Ovary (tissue), 9 donors: ENCODE results near the gene BRINP1. TPM values are rescaled to one million over a fixed set of nuclear protein-coding genes. Genes with fewer than 3 reads are reported as not detected.

ENCODE experiments used
- DNase-seq, 5 donors: peaks; one replicate each; pipeline ENCODE4 v3.0.0-alpha.2; 2019 to 2020
- H3K27ac ChIP-seq, 2 donors: fragments of 200-600 bp; one replicate each; pipeline versions ENCODE4 v1.5.1 to v1.8.0; 2019 to 2022
- H3K27me3 ChIP-seq: fragments of 200-600 bp; one replicate; pipeline ENCODE4 v1.8.0; 2022
- H3K36me3 ChIP-seq: fragments of 200-600 bp; sonication (generic); one replicate; pipeline ENCODE4 v1.5.1; 2019
- H3K4me1 ChIP-seq: one replicate; pipeline ENCODE4 v1.8.1; 2013; ENCODE audit warnings: mild to moderate bottlenecking, moderate library complexity; ENCODE audit not compliant: insufficient read depth
- H3K4me3 ChIP-seq: fragments of 200-600 bp; sonication (generic); one replicate; pipeline ENCODE4 v1.5.1; 2017
- H3K9me3 ChIP-seq, 2 donors: fragments of 200-600 bp in 1 of 2; sonication (generic) in 1 of 2; one replicate each; pipeline versions ENCODE4 v1.5.1 to v1.8.1; 2013 to 2019; ENCODE audit warnings: mild to moderate bottlenecking in 1 of 2, moderate library complexity in 1 of 2
- CTCF ChIP-seq, 3 donors: fragments of 450-650 bp in 2 of 3; fragments of 200-600 bp in 1 of 3; IDR thresholded peaks; one replicate each; pipeline versions ENCODE4 v1.5.1 to v1.8.0; 2016 to 2022; ENCODE audit warnings: antibody characterized with exemption in 3 of 3, mild to moderate bottlenecking in 1 of 3
- EP300 ChIP-seq: sonication (generic); formaldehyde crosslinking; IDR thresholded peaks from one replicate; pipeline ENCODE4 v1.6.1; 2017; ENCODE audit warnings: antibody characterized with exemption
- POLR2A ChIP-seq: fragments of 450-650 bp; IDR thresholded peaks from one replicate; pipeline ENCODE4 v1.6.1; 2017; ENCODE audit warnings: antibody characterized with exemption, mild to moderate bottlenecking, moderate library complexity
- WGBS, 3 donors: extraction: QIAGEN DNeasy Blood & Tissue Kit in 1 of 3; methylation state at CpG; one replicate each; pipeline versions ENCODE4 v1.1.5 to v1.1.7; 2013 to 2017; 5-methylcytosine and 5-hydroxymethylcytosine counted together
- intact Hi-C, 4 donors: fragments of 100-400 bp; cut with DNase I; formaldehyde crosslinking; loops; one replicate each; pipeline versions ENCODE4 v1.11.0 to v1.15.1; 2022 to 2023
- polyA plus RNA-seq, 2 donors: library from polyadenylated mRNA; stranded (reverse); fragments of 200-250 nt in 1 of 2; fragments of 350-450 nt in 1 of 2; fragmentation: Illumina TruSeq in 1 of 2; extraction: RNeasy Lipid Tissue Mini Kit (QIAGEN cat#74804) in 1 of 2; gene quantifications; one replicate each; pipeline ENCODE4 v1.2.3, GENCODE V29; 2013 to 2014
- total RNA-seq, 7 donors: library from RNA; depleted of rRNA in 2 of 7; stranded (reverse); fragments of >200 nt in 2 of 7; fragmentation: NEBNext Ultra II Directional in 3 of 7; extraction: Animal tissue kit (Norgen Biotek cat#: 25700) in 3 of 7; gene quantifications; one replicate each; pipeline versions ENCODE4 v1.1.0 to v1.2.4, GENCODE V29; 2016 to 2023
- donor health status: DM: no; HTN: no; CAD: no; lungs with moderate emphysema.
- donor health status: DM: no; HTN: no; CAD: no.
- donor health status: Bipolar disorder and iron deficiency.
- donor health status: DM: yes; HTN: yes; CAD: no.
- donor health status: DM: no; HTN: no; CAD: no.
- donor health status: DM: yes; HTN: yes; CAD: no.

BRINP1 gene
- total and polyA plus RNA-seq, 9 donors, result 0.08 to 0.32 (median 0.13) TPM; not detected in 6

GRCh38 chr9:119278171-119278570, 91.1 kb downstream of the BRINP1 start:
- whole genome bisulfite sequencing, 3 donors, result 54 to 65% (median 62%) methylated on average over 4 of the region's 4 CpGs
- H3K27ac ChIP-seq, result no peak overlapping the region
- no peaks in the 10 kb centered on the region for H3K4me1 ChIP-seq
- H3K36me3 ChIP-seq, result no peaks in the 10 kb centered on the region
- no peaks in the 10 kb centered on the region for H3K9me3 ChIP-seq
- TF ChIP-seq EP300, result no peak
- TF ChIP-seq CTCF (IDR thresholded peaks at IDR 0.05), result no peak
- no peak for TF ChIP-seq POLR2A
- no peak for DNase-seq
- no peaks in the 10 kb centered on the region for H3K27me3 ChIP-seq
- H3K4me3 ChIP-seq, result no peak overlapping the region
- intact Hi-C loops, result no loop called here

DNA sequence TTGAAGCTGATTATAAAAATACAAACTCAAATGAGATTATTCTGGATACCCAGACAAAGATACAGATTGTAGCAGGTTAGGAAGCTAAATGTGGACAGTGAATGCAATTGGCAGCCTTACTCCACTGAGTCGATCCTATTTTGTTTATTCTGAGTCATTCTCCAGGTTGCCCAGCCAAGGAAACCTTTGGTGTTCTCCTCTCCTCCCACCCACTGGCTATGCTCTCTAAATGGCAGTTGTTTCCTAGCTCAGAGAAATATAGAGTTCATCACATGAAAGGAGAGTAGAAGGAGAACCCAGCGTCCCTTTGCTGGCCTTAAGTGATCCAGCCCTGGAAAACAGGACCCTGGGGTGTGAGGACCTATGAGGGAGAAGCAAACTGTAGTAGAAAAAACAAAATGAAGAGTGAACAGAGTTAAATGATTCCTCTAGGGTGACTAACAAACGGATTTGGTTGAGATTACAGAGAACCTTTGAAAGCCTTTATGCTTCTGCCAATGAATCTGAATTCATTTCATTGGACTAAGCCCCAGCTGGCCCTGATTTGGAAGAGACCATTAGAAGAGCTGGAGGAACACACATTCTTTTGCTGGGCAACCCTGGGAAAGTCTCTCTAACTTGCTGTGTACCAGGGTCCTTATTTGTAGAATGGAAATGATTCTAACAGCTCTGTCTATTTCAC, 95.1 kb downstream of the BRINP1 start:
- Histone ChIP-seq H3K27me3 (no peaks in the 10 kb centered on the region), H3K36me3 (no peaks in the 10 kb centered on the region), H3K4me3 (no peak overlapping the region), H3K9me3 (no peaks in the 10 kb centered on the region), H3K4me1 (no peaks in the 10 kb centered on the region), H3K27ac (no peak overlapping the region)
- TF ChIP-seq CTCF (IDR thresholded peaks at IDR 0.05) (no peak), POLR2A (no peak), EP300 (no peak)
- 24 to 41% (median 28%) methylated on average over 3 of the region's 3 CpGs for WGBS, 3 donors
- no peak for DNase-seq
- intact Hi-C loops, result no loop called here

DNA sequence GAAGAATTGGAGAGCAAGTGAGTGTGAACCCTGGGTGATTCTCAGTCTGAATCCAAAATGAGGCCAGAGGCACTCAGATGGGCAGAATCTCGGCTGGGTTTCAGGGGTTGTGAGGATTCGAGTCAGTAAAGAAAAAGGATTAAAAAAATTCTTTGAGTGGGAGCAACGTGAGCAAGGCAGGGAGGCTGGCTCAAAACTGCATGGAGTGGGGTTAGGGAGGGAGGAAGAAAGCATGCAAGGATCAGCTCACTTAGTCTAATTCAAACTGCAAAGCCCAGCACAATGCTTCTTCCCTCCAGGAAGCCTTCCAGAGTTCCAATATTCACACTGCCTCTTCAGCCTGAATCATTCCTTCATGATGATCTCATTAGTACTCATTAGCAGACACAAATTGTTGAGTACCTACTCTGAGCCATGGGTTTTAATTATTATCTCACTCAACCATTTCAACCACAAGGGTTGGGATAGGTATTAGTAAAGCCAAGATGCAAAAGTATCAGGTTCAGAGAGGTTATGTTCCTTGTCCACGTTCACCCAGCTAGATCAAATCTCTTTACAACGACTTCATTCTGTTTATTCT, 95.8 kb downstream of the BRINP1 start:
- no peak overlapping the region for H3K4me3 ChIP-seq
- WGBS, 3 donors, result 35 to 41% (median 37%) methylated on average over 5 of the region's 5 CpGs
- intact Hi-C loops, result no loop called here
- H3K27ac ChIP-seq, result no peak overlapping the region
- TF ChIP-seq EP300 (no peak), POLR2A (no peak), CTCF (IDR thresholded peaks at IDR 0.05) (no peak)
- no peaks in the 10 kb centered on the region for H3K4me1 ChIP-seq
- DNase-seq, result no peak
- H3K36me3 ChIP-seq, result no peaks in the 10 kb centered on the region
- H3K27me3 ChIP-seq, result no peaks in the 10 kb centered on the region
- H3K9me3 ChIP-seq, result no peaks in the 10 kb centered on the region

GRCh38 chr9:119272500-119273211, 96.6 kb downstream of the BRINP1 start:
- DNase-seq, result no peak
- Histone ChIP-seq H3K36me3 (no peaks in the 10 kb centered on the region), H3K4me3 (no peak overlapping the region), H3K9me3 (no peaks in the 10 kb centered on the region), H3K27me3 (no peaks in the 10 kb centered on the region), H3K4me1 (no peaks in the 10 kb centered on the region), H3K27ac (no peak overlapping the region)
- 44 to 66% (median 57%) methylated on average over 5 of the region's 5 CpGs for WGBS, 3 donors
- no peak for TF ChIP-seq CTCF (IDR thresholded peaks at IDR 0.05)
- TF ChIP-seq POLR2A, result no peak
- TF ChIP-seq EP300, result no peak
- intact Hi-C loops, result no loop called here
